Panc1 (cell line): ENCODE data around the gene IFITM2. TPM values are rescaled to one million over a fixed set of nuclear protein-coding genes. Genes with fewer than 3 reads are reported as not detected.

ENCODE experiments used
- ATAC-seq: fragments of 200-7000 bp; cut with Tn5 transposase; 2 replicates; pipeline ENCODE4 v1.9.1; 2020; ENCODE audit warnings: mild to moderate bottlenecking, moderate library complexity
- BruUV-seq: library from RNA; stranded (reverse); fragments of 400-500 nt; replicated peaks from 2 replicates; lab custom pipeline; 2021; lab: Mats Ljungman, UMichigan
- CTCF ChIA-PET: fragments of 300-600 bp; sonication (Branson Sonifier 250); formaldehyde crosslinking; loops from one replicate; lab custom pipeline; 2022; ENCODE audit warnings: antibody characterized with exemption; lab: Charles Lee
- POLR2A ChIA-PET: fragments of 300-600 bp; sonication (Branson Sonifier 250); formaldehyde crosslinking; loops from one replicate; lab custom pipeline; 2022; ENCODE audit warnings: antibody characterized with exemption; lab: Charles Lee
- DNase-seq: peaks from one replicate; pipeline ENCODE4 v3.0.0-alpha.2; 2010; ENCODE audit warnings: low read depth, low spot score
- H3K27ac ChIP-seq: 2 replicates; pipeline ENCODE4 v1.5.1; 2011; ENCODE audit warnings: mild to moderate bottlenecking, low read length, inconsistent platforms
- H3K27me3 ChIP-seq: fragments of 200-500 bp; sonication (Bioruptor generic); 2 replicates; pipeline ENCODE4 v1.6.0; 2014; ENCODE audit warnings: low read length, inconsistent platforms; ENCODE audit not compliant: control insufficient read depth, insufficient read depth
- H3K36me3 ChIP-seq: fragments of 200-500 bp; sonication (Bioruptor generic); 2 replicates; pipeline ENCODE4 v1.5.1; 2014; ENCODE audit warnings: inconsistent platforms, mild to moderate bottlenecking, low read length, moderate library complexity; ENCODE audit not compliant: control insufficient read depth, insufficient read depth
- H3K4me1 ChIP-seq: 2 replicates; pipeline ENCODE4 v1.5.1; 2011; ENCODE audit warnings: inconsistent platforms, mild to moderate bottlenecking, low read length, moderate library complexity; ENCODE audit not compliant: control insufficient read depth, insufficient read depth
- H3K4me3 ChIP-seq, 2 experiments: 2 replicates each; pipeline ENCODE4 v1.5.1; 2011 to 2012; ENCODE audit warnings: low read depth in 2 of 2, low read length in 2 of 2, mild to moderate bottlenecking in 2 of 2, inconsistent platforms in 1 of 2, moderate library complexity in 1 of 2
- H3K9me3 ChIP-seq: fragments of 200-500 bp; sonication (Bioruptor generic); 2 replicates; pipeline ENCODE4 v1.5.1; 2014; ENCODE audit warnings: low read depth, mild to moderate bottlenecking, inconsistent platforms, low read length, moderate library complexity; ENCODE audit not compliant: control insufficient read depth, insufficient read depth
- CTCF ChIP-seq: fragments of 450-650 bp; IDR thresholded peaks from 2 replicates; pipeline ENCODE4 v1.5.1; 2017; ENCODE audit warnings: mild to moderate bottlenecking
- POLR2AphosphoS5 ChIP-seq: IDR thresholded peaks from 2 replicates; pipeline ENCODE4 v1.6.1; 2012; ENCODE audit warnings: mild to moderate bottlenecking, low read depth, low read length, moderate library complexity
- REST ChIP-seq, 2 experiments: IDR thresholded peaks; 2 replicates each; pipeline ENCODE4 v1.6.1; 2011 to 2012; ENCODE audit warnings: low read depth in 2 of 2, control low read depth in 1 of 2, low read length in 1 of 2, mild to moderate bottlenecking in 1 of 2, moderate library complexity in 1 of 2; ENCODE audit not compliant: insufficient read depth in 1 of 2
- SIN3A ChIP-seq: IDR thresholded peaks from 2 replicates; pipeline ENCODE4 v1.6.1; 2012; ENCODE audit warnings: low read depth, mild to moderate bottlenecking, low read length, moderate library complexity, borderline replicate concordance; ENCODE audit not compliant: insufficient read depth
- TCF7L2 ChIP-seq: IDR thresholded peaks from 2 replicates; pipeline ENCODE4 v1.6.1; 2011; ENCODE audit warnings: mild to moderate bottlenecking, low read depth, low read length, inconsistent platforms
- in situ Hi-C: cut with HindIII; loops from 2 replicates; pipeline ENCODE4 v1.10.0; 2016; ENCODE audit warnings: low sequenced_read_pairs, low pct_unique_long_range_greater_than_20kb
- intact Hi-C: fragments of 100-400 bp; cut with micrococcal nuclease; formaldehyde crosslinking; loops from one replicate; pipeline ENCODE4 v1.10.0; 2022; ENCODE audit not compliant: unreplicated experiment
- total RNA-seq: library from RNA; stranded (reverse); gene quantifications from one replicate; pipeline ENCODE4 v1.2.1, GENCODE V29; 2021; ENCODE audit not compliant: unreplicated experiment

The IFITM2 gene
- total RNA-seq, 1 experiment from 2014 or later = 183 TPM

- Histone ChIP-seq H3K4me3 (no peak overlapping the region), H3K4me1 (peaks cover 11% of the 10 kb centered on the region), H3K27ac (no peak overlapping the region), H3K9me3 (0 out of 2 replicates have a peak, but pooled peaks cover 3% of the 10 kb centered on the region), H3K27me3 (no peaks in the 10 kb centered on the region; the same call in 1 of the 2 replicates), H3K36me3 (no peaks in the 10 kb centered on the region)
- ChIA-PET POLR2A (no interaction called here), CTCF (no interaction called here)
- in situ Hi-C loops = no loop called here
- TF ChIP-seq CTCF (no peak), REST (IDR thresholded peaks at IDR 0.05; ENCODE audit: insufficient read depth in 1 of 2, low read depth in 2 of 2, low read length in 1 of 2) (no peak), TCF7L2 (no peak), POLR2AphosphoS5 (no peak), SIN3A (no peak)
- BruUV-seq = no TSS peak
- DNase-seq = no peak
- intact Hi-C loops = no loop called here
- no peak for ATAC-seq
Measured at GRCh38 chr11:272931-273198, 34.8 kb upstream of the IFITM2 start.

- H3K9me3 ChIP-seq = 0 out of 2 replicates have a peak, but pooled peaks cover 3% of the 10 kb centered on the region
- no peak overlapping the region for H3K27ac ChIP-seq
- DNase-seq (no peak), ATAC-seq (no peak)
- POLR2A ChIA-PET = interaction anchor here (0.6 kb wide), 1 partner anchor 959 kb away, joined by 3 read pairs; no protein-coding TSS in a partner anchor
- CTCF ChIA-PET = interaction anchor here (1.0 kb wide), 1 partner anchor 172 kb away, joined by 3 read pairs; no protein-coding TSS in a partner anchor
- peaks cover 8% of the 10 kb centered on the region; the same call in 1 of the 2 replicates for H3K4me1 ChIP-seq
- intact Hi-C loops = no loop called here
- H3K36me3 ChIP-seq = no peaks in the 10 kb centered on the region
- peaks cover 3% of the 10 kb centered on the region for H3K27me3 ChIP-seq
- TF ChIP-seq TCF7L2 = no peak
- no peak for TF ChIP-seq POLR2AphosphoS5
- no peak for TF ChIP-seq CTCF
- no peak; a peak in 1 of 4 replicates for TF ChIP-seq REST (IDR thresholded peaks at IDR 0.05; ENCODE audit: insufficient read depth in 1 of 2, low read depth in 2 of 2, low read length in 1 of 2)
- TF ChIP-seq SIN3A = no peak
- BruUV-seq = no TSS peak
- no peak overlapping the region for H3K4me3 ChIP-seq
- in situ Hi-C loops = no loop called here
Measured at GRCh38 chr11:276219-276618, 31.4 kb upstream of the IFITM2 start.
